Osteoblast (primary cell): ENCODE measurements around the gene HACL1. TPM values are rescaled to one million over a fixed set of nuclear protein-coding genes. Genes with fewer than 3 reads are reported as not detected.

Experiments used
- DNase-seq: peaks from one replicate; pipeline ENCODE4 v3.0.0; 2011; ENCODE audit warnings: low spot score, mixed read lengths; ENCODE audit not compliant: insufficient read length; ENCODE audit errors: missing footprints
- H2AFZ ChIP-seq: 2 replicates; pipeline ENCODE4 v1.6.0; 2011; ENCODE audit warnings: mild to moderate bottlenecking, low read length
- H3K27ac ChIP-seq: 2 replicates; pipeline ENCODE4 v1.5.1; 2011; ENCODE audit warnings: mild to moderate bottlenecking, low read depth, low read length, moderate library complexity
- H3K27me3 ChIP-seq: 2 replicates; pipeline ENCODE4 v1.6.0; 2012; ENCODE audit warnings: mild to moderate bottlenecking, control low read depth, inconsistent platforms, low read length, moderate library complexity; ENCODE audit not compliant: insufficient read depth
- H3K36me3 ChIP-seq: 2 replicates; pipeline ENCODE4 v1.5.1; 2011; ENCODE audit warnings: mild to moderate bottlenecking, low read length, control low read depth, moderate library complexity; ENCODE audit not compliant: insufficient read depth
- H3K4me1 ChIP-seq: 2 replicates; pipeline ENCODE4 v1.5.1; 2011; ENCODE audit warnings: mild to moderate bottlenecking, low read length, control low read depth, moderate library complexity; ENCODE audit not compliant: insufficient read depth
- H3K4me2 ChIP-seq: 2 replicates; pipeline ENCODE4 v1.6.0; 2011; ENCODE audit warnings: mild to moderate bottlenecking, low read length; ENCODE audit not compliant: insufficient read depth
- H3K4me3 ChIP-seq: fragments of 200-600 bp; sonication (generic); 3 replicates; pipeline ENCODE4 v1.5.1; 2012; ENCODE audit warnings: mild to moderate bottlenecking, low read length, inconsistent platforms; ENCODE audit not compliant: insufficient read depth
- H3K79me2 ChIP-seq: 2 replicates; pipeline ENCODE4 v1.6.0; 2012; ENCODE audit warnings: mild to moderate bottlenecking, low read length, control low read depth, inconsistent platforms; ENCODE audit not compliant: insufficient read depth
- H3K9me3 ChIP-seq: 2 replicates; pipeline ENCODE4 v1.5.1; 2011; ENCODE audit warnings: low read depth, low read length, control low read depth
- H4K20me1 ChIP-seq: 2 replicates; pipeline ENCODE4 v1.6.0; 2012; ENCODE audit warnings: mild to moderate bottlenecking, low read length, control low read depth; ENCODE audit not compliant: insufficient read depth
- CTCF ChIP-seq: IDR thresholded peaks from 2 replicates; pipeline ENCODE4 v1.5.1; 2011; ENCODE audit warnings: mild to moderate bottlenecking, low read depth, low read length, moderate library complexity; ENCODE audit errors: extremely low read depth
- total RNA-seq: library from RNA; depleted of rRNA; stranded (reverse); fragments of >200 nt; gene quantifications from 2 replicates; pipeline ENCODE4 v1.2.3, GENCODE V29; 2012

The HACL1 gene
- total RNA-seq, 1 donor: 34.7 TPM

DNA sequence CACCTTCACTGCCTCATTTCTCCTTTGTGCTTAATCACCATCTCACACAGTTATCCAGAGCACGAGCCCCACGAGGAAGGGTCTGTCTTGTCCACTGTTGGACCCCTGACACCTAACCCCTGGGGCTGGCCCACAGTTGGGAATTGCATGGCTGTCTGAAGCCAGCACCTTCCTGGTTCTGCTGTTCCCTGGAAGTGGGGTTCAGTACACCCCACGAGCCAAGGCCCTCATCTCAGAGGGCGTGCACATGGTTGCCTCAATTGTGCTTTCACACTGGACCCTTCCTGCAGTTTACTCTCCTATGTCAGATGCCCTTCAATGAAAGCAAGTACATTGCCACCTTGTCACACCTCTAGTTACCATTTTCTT, 30.8 kb upstream of the HACL1 start:
- H3K4me2 ChIP-seq: no peak overlapping the region
- DNase-seq: no peak
- no peaks in the 10 kb centered on the region for H4K20me1 ChIP-seq
- no peak for TF ChIP-seq CTCF
- H3K4me1 ChIP-seq: peaks cover 57% of the 10 kb centered on the region
- H3K27me3 ChIP-seq: no peaks in the 10 kb centered on the region
- H3K27ac ChIP-seq: peak overlapping the region; percentile 94
- no peaks in the 10 kb centered on the region for H3K9me3 ChIP-seq
- H3K36me3 ChIP-seq: no peaks in the 10 kb centered on the region
- no peak overlapping the region for H3K4me3 ChIP-seq
- H2AFZ ChIP-seq: no peak overlapping the region
- H3K79me2 ChIP-seq: peaks cover 5% of the 10 kb centered on the region

DNA sequence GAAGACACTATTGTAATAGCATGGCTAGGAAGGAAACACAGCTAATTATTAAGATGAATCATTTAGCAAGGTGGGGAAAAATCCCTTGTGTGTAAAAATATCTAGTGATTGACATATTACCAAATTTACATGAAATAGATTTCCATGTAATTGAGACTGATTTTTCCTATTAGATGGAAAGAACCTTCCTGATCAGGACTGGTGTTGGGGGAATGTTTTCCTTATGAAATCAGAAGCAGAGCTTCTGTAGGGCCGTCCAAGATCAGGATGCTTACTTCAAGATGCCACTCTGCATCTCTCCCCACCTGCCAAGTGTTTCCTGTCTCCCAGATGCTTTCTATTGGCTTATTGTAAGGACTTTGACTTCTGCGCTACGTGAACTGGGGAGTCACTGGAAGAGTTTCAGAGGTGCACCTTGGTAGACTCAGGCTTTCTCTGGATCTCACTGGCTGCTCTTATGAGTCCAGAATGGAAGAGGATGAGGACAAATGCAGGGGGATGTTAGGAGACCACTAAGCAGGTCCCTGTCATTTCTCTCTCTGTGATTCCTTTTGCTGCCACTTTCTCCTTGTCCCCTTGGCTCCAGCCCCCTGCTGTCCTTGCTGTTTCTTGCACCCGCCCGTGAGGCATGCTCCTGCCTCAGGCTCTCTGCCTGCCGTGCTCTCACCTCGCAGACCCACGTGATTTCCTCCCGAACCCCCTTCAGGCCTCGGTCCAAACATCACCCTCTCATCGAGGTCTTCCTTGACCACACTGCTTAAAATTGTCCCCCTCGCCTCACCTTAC, 30.2 kb upstream of the HACL1 start:
- Histone ChIP-seq H3K27me3 (no peaks in the 10 kb centered on the region), H3K4me2 (peak overlapping the region; percentile 84), H2AFZ (peak overlapping the region; percentile 40), H3K4me1 (peaks cover 51% of the 10 kb centered on the region), H3K27ac (peak overlapping the region; percentile 94), H3K4me3 (no peak overlapping the region), H3K79me2 (peaks cover 5% of the 10 kb centered on the region), H3K9me3 (no peaks in the 10 kb centered on the region), H4K20me1 (no peaks in the 10 kb centered on the region), H3K36me3 (no peaks in the 10 kb centered on the region)
- peak; percentile 13 for DNase-seq
- TF ChIP-seq CTCF: no peak

GRCh38 chr3:15630646-15631350, 29.4 kb upstream of the HACL1 start:
- peaks cover 5% of the 10 kb centered on the region for H3K79me2 ChIP-seq
- peaks cover 44% of the 10 kb centered on the region for H3K4me1 ChIP-seq
- DNase-seq: peak; percentile 80
- TF ChIP-seq CTCF: no peak
- H4K20me1 ChIP-seq: no peaks in the 10 kb centered on the region
- H3K4me3 ChIP-seq: peak overlapping the region; percentile 64
- H3K9me3 ChIP-seq: no peaks in the 10 kb centered on the region
- H3K4me2 ChIP-seq: peak overlapping the region; percentile 84
- no peaks in the 10 kb centered on the region for H3K27me3 ChIP-seq
- H2AFZ ChIP-seq: peak overlapping the region; percentile 84
- H3K27ac ChIP-seq: peak overlapping the region; percentile 94
- no peaks in the 10 kb centered on the region for H3K36me3 ChIP-seq
